SK-N-SH (cell line): Measurements from ENCODE around the gene PLVAP. TPM values are rescaled to one million over a fixed set of nuclear protein-coding genes. Genes with fewer than 3 reads are reported as not detected.

Experiments used
- CTCF ChIA-PET: fragments of 300-600, 350-600 bp; formaldehyde crosslinking; extraction: SDS; loops from one replicate; lab custom pipeline; 2021; lab: Yijun Ruan, JAX
- POLR2A ChIA-PET: fragments of 350-600 bp; sonication (Branson Sonifier 250); formaldehyde crosslinking; extraction: SDS; loops from one replicate; lab custom pipeline; 2020; ENCODE audit warnings: antibody characterized with exemption, inconsistent platforms; lab: Yijun Ruan, JAX
- DNase-seq: peaks from one replicate; pipeline ENCODE4 v3.0.0; 2012
- H2AFZ ChIP-seq: fragments of 200-600 bp; sonication (generic); 2 replicates; pipeline ENCODE4 v1.8.1; 2016; ENCODE audit warnings: antibody characterized with exemption, mild to moderate bottlenecking, low read depth
- H3F3A ChIP-seq: fragments of 200-600 bp; sonication (generic); replicated peaks from 2 replicates; pipeline ENCODE3; 2016; ENCODE audit warnings: antibody characterized with exemption, mild to moderate bottlenecking; ENCODE audit not compliant: insufficient read depth
- H3K27ac ChIP-seq, 2 experiments: fragments of 200-500 bp in 1 of 2; fragments of 200-600 bp in 1 of 2; sonication (Bioruptor generic) in 1 of 2; sonication (generic), shearing (Covaris generic) in 1 of 2; 2 replicates each; pipeline versions ENCODE4 v1.5.1 to v1.6.1; 2014 to 2016; ENCODE audit warnings: low read depth in 2 of 2, inconsistent platforms in 1 of 2, low read length in 1 of 2, mild to moderate bottlenecking in 1 of 2, mixed read lengths in 1 of 2
- H3K27me3 ChIP-seq: fragments of 200-600 bp; sonication (generic), shearing (Covaris generic); 2 replicates; pipeline ENCODE4 v1.6.1; 2016; ENCODE audit warnings: mixed run types; ENCODE audit not compliant: insufficient read depth
- H3K36me3 ChIP-seq, 2 experiments: fragments of 200-500 bp in 1 of 2; fragments of 200-600 bp in 1 of 2; sonication (Bioruptor generic) in 1 of 2; sonication (generic) in 1 of 2; replicated peaks in 1 of 2; 2 replicates each; pipeline versions ENCODE3 to v1.5.1; 2014 to 2016; ENCODE audit warnings: low read length in 1 of 2, mild to moderate bottlenecking in 1 of 2; ENCODE audit not compliant: insufficient read depth in 2 of 2, control insufficient read depth in 1 of 2
- H3K4me1 ChIP-seq, 2 experiments: fragments of 200-500 bp in 1 of 2; fragments of 200-600 bp in 1 of 2; sonication (Bioruptor generic) in 1 of 2; sonication (generic), shearing (Covaris generic) in 1 of 2; 2 replicates each; pipeline versions ENCODE4 v1.5.1 to v1.6.1; 2014 to 2016; ENCODE audit warnings: low read depth in 1 of 2, low read length in 1 of 2, mixed run types in 1 of 2; ENCODE audit not compliant: insufficient read depth in 2 of 2, control insufficient read depth in 1 of 2
- H3K4me2 ChIP-seq: fragments of 200-600 bp; sonication (generic), shearing (Covaris generic); 2 replicates; pipeline ENCODE4 v1.6.1; 2017; ENCODE audit warnings: mixed run types
- H3K4me3 ChIP-seq, 2 experiments: fragments of 200-500 bp in 1 of 2; fragments of 200-600 bp in 1 of 2; sonication (Bioruptor generic) in 1 of 2; sonication (generic), shearing (Covaris generic) in 1 of 2; 2 replicates each; pipeline versions ENCODE4 v1.5.1 to v1.8.1; 2014 to 2016; ENCODE audit warnings: low read depth in 2 of 2, inconsistent platforms in 1 of 2, low read length in 1 of 2, mild to moderate bottlenecking in 1 of 2, mixed read lengths in 1 of 2, moderate library complexity in 1 of 2
- H3K79me2 ChIP-seq: fragments of 200-600 bp; sonication (generic); 2 replicates; pipeline ENCODE4 v1.8.1; 2017; ENCODE audit warnings: mild to moderate bottlenecking; ENCODE audit not compliant: insufficient read depth
- H3K9ac ChIP-seq: fragments of 200-600 bp; sonication (generic); 2 replicates; pipeline ENCODE4 v1.6.1; 2017; ENCODE audit warnings: mixed run types
- H3K9me2 ChIP-seq: fragments of 200-600 bp; sonication (generic); 2 replicates; pipeline ENCODE4 v1.6.1; 2017; ENCODE audit warnings: mixed run types
- H3K9me3 ChIP-seq: fragments of 200-600 bp; sonication (generic); 2 replicates; pipeline ENCODE4 v1.6.1; 2017; ENCODE audit warnings: mixed run types, mild to moderate bottlenecking, moderate library complexity
- H4K20me1 ChIP-seq: fragments of 200-600 bp; sonication (generic); 2 replicates; pipeline ENCODE4 v1.6.1; 2017; ENCODE audit warnings: mild to moderate bottlenecking, mixed run types; ENCODE audit not compliant: insufficient read depth
- CHD2 ChIP-seq: fragments of 150-350 bp; IDR thresholded peaks from 2 replicates; pipeline ENCODE4 v1.6.1; 2018; ENCODE audit warnings: low read length; ENCODE audit not compliant: partially characterized antibody
- ELF1 ChIP-seq: IDR thresholded peaks from 2 replicates; pipeline ENCODE4 v1.4.0; 2012
- EP300 ChIP-seq, 2 experiments: IDR thresholded peaks; 2 replicates each; pipeline versions ENCODE4 v1.4.0 to v1.6.1; 2012; ENCODE audit warnings: borderline replicate concordance in 1 of 2, low read depth in 1 of 2, low read length in 1 of 2
- EZH2phosphoT487 ChIP-seq: fragments of 200-600 bp; sonication (generic); IDR thresholded peaks from 2 replicates; pipeline ENCODE4 v1.6.1; 2017; ENCODE audit warnings: low read depth, mixed run types, mild to moderate bottlenecking, antibody characterized with exemption, moderate library complexity, borderline replicate concordance
- FOSL2 ChIP-seq: IDR thresholded peaks from 2 replicates; pipeline ENCODE4 v1.4.0; 2012; ENCODE audit warnings: low read depth, mild to moderate bottlenecking, moderate library complexity, borderline replicate concordance
- FOXJ3 ChIP-seq: sonication (generic); formaldehyde crosslinking; IDR thresholded peaks from 2 replicates; pipeline ENCODE4 v1.5.1; 2020; ENCODE audit warnings: mild to moderate bottlenecking, missing genetic modification reagents
- GABPA ChIP-seq: IDR thresholded peaks from 2 replicates; pipeline ENCODE4 v1.4.0; 2012; ENCODE audit warnings: low read depth, mild to moderate bottlenecking
- GATA2 ChIP-seq: sonication (generic); formaldehyde crosslinking; IDR thresholded peaks from 2 replicates; pipeline ENCODE4 v1.5.0; 2020; ENCODE audit warnings: mild to moderate bottlenecking, missing genetic modification reagents
- JUND ChIP-seq: IDR thresholded peaks from 2 replicates; pipeline ENCODE4 v1.4.0; 2012
- MEF2A ChIP-seq: IDR thresholded peaks from 2 replicates; pipeline ENCODE4 v1.4.0; 2012; ENCODE audit warnings: low read depth, borderline replicate concordance
- NFIC ChIP-seq: IDR thresholded peaks from 2 replicates; pipeline ENCODE4 v1.4.0; 2012; ENCODE audit warnings: borderline replicate concordance
- POLR2AphosphoS5 ChIP-seq: IDR thresholded peaks from 2 replicates; pipeline ENCODE4 v1.6.1; 2012; ENCODE audit warnings: low read depth, low read length
- SIN3A ChIP-seq: IDR thresholded peaks from 2 replicates; pipeline ENCODE4 v1.6.1; 2012; ENCODE audit warnings: low read depth, mild to moderate bottlenecking, low read length, moderate library complexity, borderline replicate concordance
- SMC3 ChIP-seq: IDR thresholded peaks from 2 replicates; pipeline ENCODE4 v1.6.1; 2012; ENCODE audit warnings: low read depth, low read length, improper control_type of control experiment
- TAF1 ChIP-seq: IDR thresholded peaks from 2 replicates; pipeline ENCODE4 v1.6.1; 2012; ENCODE audit warnings: low read depth, mild to moderate bottlenecking, low read length, moderate library complexity, borderline replicate concordance
- TCF12 ChIP-seq: IDR thresholded peaks from 2 replicates; pipeline ENCODE4 v1.4.0; 2012
- TEAD4 ChIP-seq: IDR thresholded peaks from 2 replicates; pipeline ENCODE4 v1.4.0; 2012; ENCODE audit warnings: mild to moderate bottlenecking, borderline replicate concordance; ENCODE audit not compliant: insufficient read depth
- YY1 ChIP-seq: IDR thresholded peaks from 2 replicates; pipeline ENCODE4 v1.4.0; 2012; ENCODE audit warnings: low read depth, mild to moderate bottlenecking
- WGBS: methylation state at CpG from one replicate; pipeline ENCODE4 v1.1.6; 2017; ENCODE audit warnings: low lambda C conversion rate; 5-methylcytosine and 5-hydroxymethylcytosine counted together
- polyA plus RNA-seq, 3 experiments: library from polyadenylated mRNA; depleted of rRNA; stranded (reverse); fragments of >200 nt; gene quantifications; 2 replicates each; pipeline ENCODE4 v1.2.3, GENCODE V29; 2012
- TF ChIP-seq, protein P1 (sequence below): fragments of 150-350 bp; IDR thresholded peaks from 2 replicates; pipeline ENCODE4 v1.6.1; 2017; ENCODE audit warnings: antibody characterized with exemption, low read length, low read depth, borderline replicate concordance
- TF ChIP-seq, protein P2 (sequence below): IDR thresholded peaks from 2 replicates; pipeline ENCODE4 v1.4.0; 2012; ENCODE audit warnings: low read depth
- TF ChIP-seq, protein P3 (sequence below): IDR thresholded peaks from 2 replicates; pipeline ENCODE4; 2012
- TF ChIP-seq, protein P4 (sequence below): IDR thresholded peaks from 2 replicates; pipeline ENCODE4 v1.4.0; 2012; ENCODE audit warnings: low read depth, borderline replicate concordance
- TF ChIP-seq, protein P5 (sequence below): IDR thresholded peaks from 2 replicates; pipeline ENCODE4 v1.6.1; 2012; ENCODE audit warnings: mild to moderate bottlenecking, low read depth, low read length, moderate library complexity
- TF ChIP-seq, protein P6 (sequence below): IDR thresholded peaks from 2 replicates; pipeline ENCODE4 v1.4.0; 2012; ENCODE audit warnings: low read depth, borderline replicate concordance

The PLVAP gene
- polyA plus RNA-seq, 1 of the 3 experiments (the other 2 are of a cell fraction), result not detected

DNA sequence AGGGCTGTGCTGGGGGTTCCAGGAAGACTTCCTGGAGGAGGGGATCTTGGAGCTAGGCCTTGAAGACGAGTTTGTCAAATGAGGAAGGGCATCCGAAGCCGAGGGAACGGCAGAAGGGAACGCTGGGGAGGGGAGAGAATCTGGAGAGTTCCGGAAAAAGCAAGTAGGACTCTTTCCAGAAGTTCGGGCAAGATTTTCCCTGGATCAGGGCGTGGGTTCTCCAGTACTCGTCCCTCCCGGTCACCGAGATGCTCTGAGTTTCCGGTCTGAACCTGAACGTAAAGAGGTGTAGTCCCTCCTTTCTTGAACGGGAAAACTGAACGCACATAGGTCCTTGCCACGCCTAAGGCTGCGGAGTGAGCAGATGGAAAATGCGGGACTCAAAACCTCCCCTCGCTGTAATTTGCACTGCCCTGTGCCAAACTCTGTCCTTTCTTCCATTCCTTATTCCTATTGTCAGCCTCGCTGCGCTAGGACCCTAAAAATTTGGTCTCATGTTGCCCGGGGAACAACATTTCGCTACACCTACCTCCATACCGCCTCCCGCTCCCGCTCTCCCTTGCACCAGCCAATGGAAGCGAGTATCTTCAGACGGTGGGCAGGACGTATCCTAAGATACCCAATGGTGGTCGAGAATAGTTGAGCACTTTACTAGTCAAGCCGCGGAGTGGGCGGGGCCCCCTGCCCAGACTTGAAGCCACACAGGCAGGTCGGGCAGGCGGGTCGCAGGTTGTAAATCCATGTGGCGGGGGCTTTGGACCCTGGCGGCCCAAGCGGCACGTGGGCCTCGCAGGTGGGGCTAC is 40.1 kb downstream of the PLVAP start, which contains the start of gene GTPBP3:
Gene GTPBP3 (plus strand): TSS at position 682 of the 803 bp plus-strand sequence. CDS start 59 bp downstream, at position 741.
- Histone ChIP-seq H3K27me3 (no peaks in the 10 kb centered on the region), H3K36me3 (peaks cover 0 to 7% of the 10 kb centered on the region in 2 experiments), H3K79me2 (peaks cover 8% of the 10 kb centered on the region; the same call in 1 of the 2 replicates), H4K20me1 (no peaks in the 10 kb centered on the region), H3K9me2 (no peaks in the 10 kb centered on the region), H3F3A (peaks cover 8% of the 10 kb centered on the region), H2AFZ (peak within 1 kb of the TSS; percentile 82), H3K4me2 (peak within 1 kb of the TSS; percentile 94), H3K9me3 (no peaks in the 10 kb centered on the region), H3K4me1 (peaks cover 0 to 24% of the 10 kb centered on the region in 2 experiments; a peak in 1 of 4 replicates), H3K27ac (peak within 1 kb of the TSS; percentile 82 to 96), H3K4me3 (peak within 1 kb of the TSS; percentile 91 to 99), H3K9ac (peak within 1 kb of the TSS; percentile 85)
- under 1% methylated on average over 28 of the region's 41 CpGs for WGBS
- peak; percentile 95 for DNase-seq
- ChIA-PET CTCF (interaction anchor here (1.9 kb wide), 1 partner anchor 48 kb away, joined by 5 read pairs; no protein-coding TSS in a partner anchor), POLR2A (interaction anchor here (0.6 kb wide), 1 partner anchor 128 kb away, joined by 4 read pairs; no protein-coding TSS in a partner anchor)
- TF ChIP-seq GATA2 (no peak), YY1 (peak; percentile 82), EP300 (IDR thresholded peaks at IDR 0.05; ENCODE audit: borderline replicate concordance in 1 of 2, low read depth in 1 of 2, low read length in 1 of 2) (no peak), FOSL2 (no peak), NFIC (no peak), FOXJ3 (CRISPR knock-in tag) (no peak), MEF2A (no peak), EZH2phosphoT487 (no peak), SIN3A (no peak), TCF12 (peak; percentile 35; the same call in 1 of the 2 replicates), JUND (no peak), GABPA (peak; percentile 81), TEAD4 (no peak), POLR2AphosphoS5 (peak; percentile 62), ELF1 (peak; percentile 67; the same call in 1 of the 2 replicates), SMC3 (no peak), CHD2 (peak; percentile 67), TAF1 (peak; percentile 52)
- TF ChIP-seq, protein P1, sequence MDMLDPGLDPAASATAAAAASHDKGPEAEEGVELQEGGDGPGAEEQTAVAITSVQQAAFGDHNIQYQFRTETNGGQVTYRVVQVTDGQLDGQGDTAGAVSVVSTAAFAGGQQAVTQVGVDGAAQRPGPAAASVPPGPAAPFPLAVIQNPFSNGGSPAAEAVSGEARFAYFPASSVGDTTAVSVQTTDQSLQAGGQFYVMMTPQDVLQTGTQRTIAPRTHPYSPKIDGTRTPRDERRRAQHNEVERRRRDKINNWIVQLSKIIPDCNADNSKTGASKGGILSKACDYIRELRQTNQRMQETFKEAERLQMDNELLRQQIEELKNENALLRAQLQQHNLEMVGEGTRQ, result no peak
- TF ChIP-seq, protein P2, sequence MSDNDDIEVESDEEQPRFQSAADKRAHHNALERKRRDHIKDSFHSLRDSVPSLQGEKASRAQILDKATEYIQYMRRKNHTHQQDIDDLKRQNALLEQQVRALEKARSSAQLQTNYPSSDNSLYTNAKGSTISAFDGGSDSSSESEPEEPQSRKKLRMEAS, result peak; percentile 89
- TF ChIP-seq, protein P3, sequence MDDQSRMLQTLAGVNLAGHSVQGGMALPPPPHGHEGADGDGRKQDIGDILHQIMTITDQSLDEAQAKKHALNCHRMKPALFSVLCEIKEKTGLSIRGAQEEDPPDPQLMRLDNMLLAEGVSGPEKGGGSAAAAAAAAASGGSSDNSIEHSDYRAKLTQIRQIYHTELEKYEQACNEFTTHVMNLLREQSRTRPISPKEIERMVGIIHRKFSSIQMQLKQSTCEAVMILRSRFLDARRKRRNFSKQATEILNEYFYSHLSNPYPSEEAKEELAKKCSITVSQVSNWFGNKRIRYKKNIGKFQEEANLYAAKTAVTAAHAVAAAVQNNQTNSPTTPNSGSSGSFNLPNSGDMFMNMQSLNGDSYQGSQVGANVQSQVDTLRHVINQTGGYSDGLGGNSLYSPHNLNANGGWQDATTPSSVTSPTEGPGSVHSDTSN, result peak; percentile 48
- TF ChIP-seq, protein P4, sequence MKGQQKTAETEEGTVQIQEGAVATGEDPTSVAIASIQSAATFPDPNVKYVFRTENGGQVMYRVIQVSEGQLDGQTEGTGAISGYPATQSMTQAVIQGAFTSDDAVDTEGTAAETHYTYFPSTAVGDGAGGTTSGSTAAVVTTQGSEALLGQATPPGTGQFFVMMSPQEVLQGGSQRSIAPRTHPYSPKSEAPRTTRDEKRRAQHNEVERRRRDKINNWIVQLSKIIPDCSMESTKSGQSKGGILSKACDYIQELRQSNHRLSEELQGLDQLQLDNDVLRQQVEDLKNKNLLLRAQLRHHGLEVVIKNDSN, result peak; percentile 20; the same call in 1 of the 2 replicates
- TF ChIP-seq, protein P5, sequence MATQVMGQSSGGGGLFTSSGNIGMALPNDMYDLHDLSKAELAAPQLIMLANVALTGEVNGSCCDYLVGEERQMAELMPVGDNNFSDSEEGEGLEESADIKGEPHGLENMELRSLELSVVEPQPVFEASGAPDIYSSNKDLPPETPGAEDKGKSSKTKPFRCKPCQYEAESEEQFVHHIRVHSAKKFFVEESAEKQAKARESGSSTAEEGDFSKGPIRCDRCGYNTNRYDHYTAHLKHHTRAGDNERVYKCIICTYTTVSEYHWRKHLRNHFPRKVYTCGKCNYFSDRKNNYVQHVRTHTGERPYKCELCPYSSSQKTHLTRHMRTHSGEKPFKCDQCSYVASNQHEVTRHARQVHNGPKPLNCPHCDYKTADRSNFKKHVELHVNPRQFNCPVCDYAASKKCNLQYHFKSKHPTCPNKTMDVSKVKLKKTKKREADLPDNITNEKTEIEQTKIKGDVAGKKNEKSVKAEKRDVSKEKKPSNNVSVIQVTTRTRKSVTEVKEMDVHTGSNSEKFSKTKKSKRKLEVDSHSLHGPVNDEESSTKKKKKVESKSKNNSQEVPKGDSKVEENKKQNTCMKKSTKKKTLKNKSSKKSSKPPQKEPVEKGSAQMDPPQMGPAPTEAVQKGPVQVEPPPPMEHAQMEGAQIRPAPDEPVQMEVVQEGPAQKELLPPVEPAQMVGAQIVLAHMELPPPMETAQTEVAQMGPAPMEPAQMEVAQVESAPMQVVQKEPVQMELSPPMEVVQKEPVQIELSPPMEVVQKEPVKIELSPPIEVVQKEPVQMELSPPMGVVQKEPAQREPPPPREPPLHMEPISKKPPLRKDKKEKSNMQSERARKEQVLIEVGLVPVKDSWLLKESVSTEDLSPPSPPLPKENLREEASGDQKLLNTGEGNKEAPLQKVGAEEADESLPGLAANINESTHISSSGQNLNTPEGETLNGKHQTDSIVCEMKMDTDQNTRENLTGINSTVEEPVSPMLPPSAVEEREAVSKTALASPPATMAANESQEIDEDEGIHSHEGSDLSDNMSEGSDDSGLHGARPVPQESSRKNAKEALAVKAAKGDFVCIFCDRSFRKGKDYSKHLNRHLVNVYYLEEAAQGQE, result no peak
- TF ChIP-seq, protein P6, sequence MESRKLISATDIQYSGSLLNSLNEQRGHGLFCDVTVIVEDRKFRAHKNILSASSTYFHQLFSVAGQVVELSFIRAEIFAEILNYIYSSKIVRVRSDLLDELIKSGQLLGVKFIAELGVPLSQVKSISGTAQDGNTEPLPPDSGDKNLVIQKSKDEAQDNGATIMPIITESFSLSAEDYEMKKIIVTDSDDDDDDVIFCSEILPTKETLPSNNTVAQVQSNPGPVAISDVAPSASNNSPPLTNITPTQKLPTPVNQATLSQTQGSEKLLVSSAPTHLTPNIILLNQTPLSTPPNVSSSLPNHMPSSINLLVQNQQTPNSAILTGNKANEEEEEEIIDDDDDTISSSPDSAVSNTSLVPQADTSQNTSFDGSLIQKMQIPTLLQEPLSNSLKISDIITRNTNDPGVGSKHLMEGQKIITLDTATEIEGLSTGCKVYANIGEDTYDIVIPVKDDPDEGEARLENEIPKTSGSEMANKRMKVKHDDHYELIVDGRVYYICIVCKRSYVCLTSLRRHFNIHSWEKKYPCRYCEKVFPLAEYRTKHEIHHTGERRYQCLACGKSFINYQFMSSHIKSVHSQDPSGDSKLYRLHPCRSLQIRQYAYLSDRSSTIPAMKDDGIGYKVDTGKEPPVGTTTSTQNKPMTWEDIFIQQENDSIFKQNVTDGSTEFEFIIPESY, result no peak
